GM10266 (cell line): ENCODE data around the gene ARHGEF17.

Experiments
- DNase-seq: peaks from one replicate; pipeline ENCODE4 v3.0.0; 2012; ENCODE audit errors: extremely low spot score
- CTCF ChIP-seq: IDR thresholded peaks from 2 replicates; pipeline ENCODE4 v1.5.1; 2012; ENCODE audit warnings: mild to moderate bottlenecking, low read depth; ENCODE audit not compliant: control insufficient read depth, insufficient read depth; ENCODE audit errors: missing control alignments

The ARHGEF17 gene

GRCh38 chr11:73389916-73390315 lies 81.8 kb downstream of the ARHGEF17 start:
- DNase-seq, result no peak

GRCh38 chr11:73390601-73391565 lies 82.8 kb downstream of the ARHGEF17 start:
- no peak for TF ChIP-seq CTCF
- DNase-seq, result no peak

More at GRCh38 chr11:73389916-73390315, 81.8 kb downstream of the ARHGEF17 start:
- no peak for TF ChIP-seq CTCF

DNA sequence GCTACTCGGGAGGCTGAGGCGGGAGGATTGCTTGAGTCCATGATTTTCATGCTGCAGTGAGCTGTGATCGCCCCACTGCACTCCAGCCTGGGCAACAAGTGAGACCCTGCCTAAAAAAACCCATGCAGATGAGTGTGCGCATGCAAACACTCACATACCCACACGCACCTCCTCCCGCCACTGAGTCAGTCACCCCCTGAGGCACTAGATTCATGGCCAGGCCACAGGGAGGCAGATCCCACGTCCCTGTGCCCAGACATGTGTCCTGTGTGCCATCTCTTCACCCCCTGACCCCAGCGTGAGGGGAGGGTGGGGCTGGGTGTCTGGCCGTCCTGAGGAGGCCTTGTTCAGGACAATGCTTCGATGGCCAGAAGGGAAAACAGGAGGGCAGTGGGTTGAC lies 83.6 kb downstream of the ARHGEF17 start:
- DNase-seq, result no peak
- no peak for TF ChIP-seq CTCF

DNA sequence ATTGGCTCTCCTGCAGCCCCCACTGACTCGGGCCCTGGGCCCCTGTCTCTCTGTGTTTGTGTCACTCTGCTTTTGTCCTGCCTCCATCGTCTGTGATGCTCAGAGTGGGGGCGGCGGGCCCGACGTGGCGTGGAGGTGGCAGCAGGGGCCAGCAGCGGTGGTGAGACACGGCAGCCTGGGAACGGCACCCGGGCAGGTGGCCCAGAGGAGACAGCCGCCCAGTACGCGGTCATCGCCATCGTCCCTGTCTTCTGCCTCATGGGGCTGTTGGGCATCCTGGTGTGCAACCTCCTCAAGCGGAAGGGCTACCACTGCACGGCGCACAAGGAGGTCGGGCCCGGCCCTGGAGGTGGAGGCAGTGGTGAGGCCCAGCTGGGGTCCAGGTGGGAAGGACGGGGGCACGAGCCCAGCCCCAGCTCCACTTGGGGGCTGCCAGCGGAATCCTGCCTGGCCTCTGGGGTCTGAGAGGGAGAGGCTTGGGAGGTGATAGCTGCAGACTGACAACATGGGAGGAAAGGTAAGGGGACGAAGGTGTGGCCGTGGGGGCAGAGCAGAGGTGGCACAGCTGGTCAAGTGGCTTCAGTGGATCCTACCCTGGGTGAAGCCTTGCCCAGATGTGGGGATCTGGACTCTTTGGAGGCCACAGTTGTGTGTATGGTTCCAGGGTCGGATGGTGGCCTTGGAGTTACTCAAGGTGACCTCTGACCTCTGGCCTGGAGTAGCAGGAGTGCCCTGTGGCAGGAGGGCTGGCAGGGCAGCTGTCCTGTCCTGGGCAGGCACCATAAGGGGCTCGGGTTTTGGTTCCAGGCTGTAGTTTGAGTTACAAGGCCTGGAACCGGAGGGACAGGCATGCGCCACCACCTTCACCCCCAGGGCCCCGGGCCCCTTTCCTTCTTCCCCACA lies 84.3 kb downstream of the ARHGEF17 start:
- no peak for DNase-seq

GRCh38 chr11:73393011-73393380 lies 84.9 kb downstream of the ARHGEF17 start:
- DNase-seq, result no peak
- no peak for TF ChIP-seq CTCF

More for the DNA sequence above, 84.3 kb downstream of the ARHGEF17 start:
- TF ChIP-seq CTCF, result no peak

DNA sequence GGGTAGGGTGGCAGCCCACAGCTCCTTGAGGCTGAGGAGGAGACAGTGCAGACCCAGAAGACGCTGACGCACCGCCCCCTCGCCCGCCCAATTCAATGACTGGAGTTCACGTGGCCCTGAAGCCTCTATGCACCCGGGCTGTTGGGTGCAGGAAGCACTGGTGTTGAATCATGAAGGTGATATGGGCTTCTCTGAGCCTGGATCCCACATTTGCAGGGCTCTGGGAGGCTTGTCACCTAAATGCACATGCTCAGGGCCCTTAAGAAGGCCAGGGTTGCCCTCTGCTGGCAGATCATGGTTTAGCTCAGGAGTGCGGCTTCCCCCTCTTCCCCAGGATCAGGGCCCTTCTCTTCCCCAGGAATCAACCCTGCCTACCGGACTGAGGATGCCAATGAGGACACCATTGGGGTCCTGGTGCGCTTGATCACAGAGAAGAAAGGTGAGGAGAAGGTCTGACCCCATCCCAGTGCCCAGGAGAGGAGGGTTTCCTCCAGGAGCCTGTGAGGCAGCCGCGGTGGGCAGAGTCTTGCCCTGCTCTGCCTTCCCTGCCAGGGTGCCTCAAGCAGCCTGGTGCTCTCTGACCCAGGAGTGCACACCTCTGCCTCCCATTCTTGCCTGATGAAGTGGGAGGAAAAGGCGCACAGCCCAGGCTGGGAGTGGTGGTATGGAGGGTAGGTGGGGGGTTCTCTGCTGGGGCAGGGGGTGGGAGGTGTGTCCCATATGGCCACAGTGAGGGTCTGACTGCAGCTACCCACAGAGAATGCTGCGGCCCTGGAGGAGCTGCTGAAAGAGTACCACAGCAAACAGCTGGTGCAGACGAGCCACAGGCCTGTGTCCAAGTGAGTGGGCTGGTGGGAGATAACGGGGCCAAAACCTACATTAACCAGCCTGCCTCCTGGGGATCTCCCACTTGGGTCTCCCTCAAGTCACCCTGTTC lies 85.7 kb downstream of the ARHGEF17 start:
- DNase-seq, result peak; percentile 88
- TF ChIP-seq CTCF, result peak; percentile 71
